ENCODE measurements around the gene SLC35B2. TPM values are rescaled to one million over a fixed set of nuclear protein-coding genes. Genes with fewer than 3 reads are reported as not detected.

The SLC35B2 gene
- total RNA-seq, 2 donors from 2014 or later, result 31.1 to 33.9 TPM

- Histone ChIP-seq H3K4me1 (peaks cover 69% of the 10 kb centered on the region), H3K27ac (peak overlapping the region in 1 of 4 donors; percentile 38), H3K4me3 (no peak overlapping the region), H3K27me3 (no peaks in the 10 kb centered on the region), H3K36me3 (replicated peaks in 1 of 2; ENCODE audit: insufficient read depth in 1 of 2, low read depth in 2 of 2) (peaks cover 0 to 6% of the 10 kb centered on the region in 2 donors), H3K9me3 (no peaks in the 10 kb centered on the region)
- ATAC-seq (no peak), DNase-seq (no peak)
- intact Hi-C loops (cut with DNase I), result no loop called here
- TF ChIP-seq CTCF (IDR thresholded peaks at IDR 0.05), result no peak
- TF ChIP-seq POLR2A (IDR thresholded peaks at IDR 0.05), result no peak
- WGBS, 2 donors, result 52 to 74% methylated on average over 3 to 7 of the region's 7 CpGs
These were observed 30.1 kb downstream of the SLC35B2 start for GRCh38 chr6:44227148-44227793.

- H3K4me1 ChIP-seq, result peaks cover 74% of the 10 kb centered on the region
- 23 to 29% methylated on average over 14 to 15 of the region's 15 CpGs for WGBS, 2 donors
- intact Hi-C loops (cut with DNase I), result no loop called here
- peak overlapping the region in 1 of 4 donors; percentile 38 for H3K27ac ChIP-seq
- ATAC-seq, result no peak
- no peak overlapping the region for H3K4me3 ChIP-seq
- no peaks in the 10 kb centered on the region for H3K27me3 ChIP-seq
- no peak for TF ChIP-seq POLR2A (IDR thresholded peaks at IDR 0.05)
- TF ChIP-seq CTCF (IDR thresholded peaks at IDR 0.05), result no peak
- no peaks in the 10 kb centered on the region for H3K9me3 ChIP-seq
- H3K36me3 ChIP-seq (replicated peaks in 1 of 2; ENCODE audit: insufficient read depth in 1 of 2, low read depth in 2 of 2), result peaks cover 0 to 3% of the 10 kb centered on the region in 2 donors
- DNase-seq, result no peak
These were observed 30.8 kb downstream of the SLC35B2 start for GRCh38 chr6:44226368-44227147.

- Histone ChIP-seq H3K4me1 (peaks cover 82% of the 10 kb centered on the region), H3K9me3 (no peaks in the 10 kb centered on the region), H3K36me3 (replicated peaks in 1 of 2; ENCODE audit: insufficient read depth in 1 of 2, low read depth in 2 of 2) (peaks cover 0 to 3% of the 10 kb centered on the region in 2 donors), H3K27ac (peak overlapping the region in 1 of 4 donors; percentile 27), H3K27me3 (no peaks in the 10 kb centered on the region), H3K4me3 (no peak overlapping the region)
- intact Hi-C loops (cut with DNase I), result no loop called here
- DNase-seq (no peak), ATAC-seq (no peak)
- 53 to 63% methylated on average over 8 of the region's 8 CpGs for WGBS, 2 donors
- no peak for TF ChIP-seq CTCF (IDR thresholded peaks at IDR 0.05)
- no peak for TF ChIP-seq POLR2A (IDR thresholded peaks at IDR 0.05)
These were observed 31.6 kb downstream of the SLC35B2 start for GRCh38 chr6:44225579-44226325.

GRCh38 chr6:44224965-44225305, 32.4 kb downstream of the SLC35B2 start:
- peaks cover 0 to 2% of the 10 kb centered on the region in 2 donors for H3K36me3 ChIP-seq (replicated peaks in 1 of 2; ENCODE audit: insufficient read depth in 1 of 2, low read depth in 2 of 2)
- no peaks in the 10 kb centered on the region for H3K27me3 ChIP-seq
- intact Hi-C loops (cut with DNase I), result no loop called here
- no peak for ATAC-seq
- no peaks in the 10 kb centered on the region for H3K9me3 ChIP-seq
- TF ChIP-seq POLR2A (IDR thresholded peaks at IDR 0.05) (no peak), CTCF (IDR thresholded peaks at IDR 0.05) (no peak)
- peaks cover 91% of the 10 kb centered on the region for H3K4me1 ChIP-seq
- no peak overlapping the region for H3K27ac ChIP-seq
- 73 to 83% methylated on average over 4 of the region's 4 CpGs for WGBS, 2 donors
- H3K4me3 ChIP-seq, result no peak overlapping the region
- no peak for DNase-seq

Data from body of pancreas (tissue), 4 donors.